ENCODE measurements around the gene NKAIN2. TPM values are rescaled to one million over a fixed set of nuclear protein-coding genes. Genes with fewer than 3 reads are reported as not detected.
"Not testable (repeated sequence)": the region's sequence is repeated elsewhere in the genome, so short reads cannot be mapped to it uniquely, and the experiment has no call there.

NKAIN2 gene
- total and polyA plus RNA-seq, 9 of the 15 experiments (the other 6 are each of a cell fraction or from before 2014, with no cell fraction given), result not detected

GRCh38 chr6:124237911-124238310, 434.2 kb downstream of the NKAIN2 start:
- H3K4me3 ChIP-seq, result no peak overlapping the region
- no peaks in the 10 kb centered on the region for H3K27me3 ChIP-seq (ENCODE audit: control insufficient read depth in 2 of 2, insufficient read depth in 2 of 2, low read length in 2 of 2)
- no TSS peak for BruUV-seq (replicated peaks)
- FAIRE-seq (no peak), DNase-seq (ENCODE audit: extremely low read depth in 1 of 4, low spot score in 3 of 4) (no peak), ATAC-seq (no peak)
- no peaks in the 10 kb centered on the region for H4K20me1 ChIP-seq (replicated peaks; ENCODE audit: control insufficient read depth, insufficient read depth, low read length)
- CTCF ChIA-PET (ENCODE audit: low intra/inter-chr PET ratio), result no interaction called here
- POLR2A ChIA-PET, result no interaction called here
- WGBS (ENCODE audit: insufficient coverage, low coverage, missing lambda C conversion rate), result 0% methylated on average over 3 of the region's 3 CpGs
- H3K36me3 ChIP-seq (ENCODE audit: control insufficient read depth, insufficient read depth, low read length), result no peaks in the 10 kb centered on the region
- H2AFZ ChIP-seq (ENCODE audit: low read depth, low read length), result no peak overlapping the region
- intact Hi-C loops (cut with micrococcal nuclease) (no loop called here), in situ Hi-C loops (cut with MboI) (no loop called here)
- H3K9me1 ChIP-seq (ENCODE audit: control insufficient read depth, insufficient read depth, low read length), result no peaks in the 10 kb centered on the region
- H3K9ac ChIP-seq (ENCODE audit: insufficient read depth in 1 of 2, low read depth in 2 of 2, low read length in 2 of 2), result no peak overlapping the region
- no peaks in the 10 kb centered on the region for H3K4me1 ChIP-seq (replicated peaks in 1 of 2; ENCODE audit: control insufficient read depth in 2 of 2, insufficient read depth in 2 of 2, low read length in 2 of 2)
- TF ChIP-seq FUS (optimal IDR thresholded peaks at IDR 0.05; ENCODE audit: low read depth, low read length) (no peak), RNF2 (IDR thresholded peaks at IDR 0.05) (no peak), TCF7L2 (IDR thresholded peaks at IDR 0.05; ENCODE audit: low read depth, low read length) (no peak), CC2D1A (IDR thresholded peaks at IDR 0.05) (no peak), NUFIP1 (IDR thresholded peaks at IDR 0.05; ENCODE audit: partially characterized antibody) (no peak)
- TF ChIP-seq, protein P1, sequence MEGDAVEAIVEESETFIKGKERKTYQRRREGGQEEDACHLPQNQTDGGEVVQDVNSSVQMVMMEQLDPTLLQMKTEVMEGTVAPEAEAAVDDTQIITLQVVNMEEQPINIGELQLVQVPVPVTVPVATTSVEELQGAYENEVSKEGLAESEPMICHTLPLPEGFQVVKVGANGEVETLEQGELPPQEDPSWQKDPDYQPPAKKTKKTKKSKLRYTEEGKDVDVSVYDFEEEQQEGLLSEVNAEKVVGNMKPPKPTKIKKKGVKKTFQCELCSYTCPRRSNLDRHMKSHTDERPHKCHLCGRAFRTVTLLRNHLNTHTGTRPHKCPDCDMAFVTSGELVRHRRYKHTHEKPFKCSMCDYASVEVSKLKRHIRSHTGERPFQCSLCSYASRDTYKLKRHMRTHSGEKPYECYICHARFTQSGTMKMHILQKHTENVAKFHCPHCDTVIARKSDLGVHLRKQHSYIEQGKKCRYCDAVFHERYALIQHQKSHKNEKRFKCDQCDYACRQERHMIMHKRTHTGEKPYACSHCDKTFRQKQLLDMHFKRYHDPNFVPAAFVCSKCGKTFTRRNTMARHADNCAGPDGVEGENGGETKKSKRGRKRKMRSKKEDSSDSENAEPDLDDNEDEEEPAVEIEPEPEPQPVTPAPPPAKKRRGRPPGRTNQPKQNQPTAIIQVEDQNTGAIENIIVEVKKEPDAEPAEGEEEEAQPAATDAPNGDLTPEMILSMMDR (IDR thresholded peaks at IDR 0.05 in 2 of 3, conservative IDR thresholded peaks at IDR 0.05 in 1 of 3; ENCODE audit: insufficient read depth in 2 of 3, low read depth in 1 of 3, low read length in 3 of 3), result no peak
- TF ChIP-seq, protein P2, sequence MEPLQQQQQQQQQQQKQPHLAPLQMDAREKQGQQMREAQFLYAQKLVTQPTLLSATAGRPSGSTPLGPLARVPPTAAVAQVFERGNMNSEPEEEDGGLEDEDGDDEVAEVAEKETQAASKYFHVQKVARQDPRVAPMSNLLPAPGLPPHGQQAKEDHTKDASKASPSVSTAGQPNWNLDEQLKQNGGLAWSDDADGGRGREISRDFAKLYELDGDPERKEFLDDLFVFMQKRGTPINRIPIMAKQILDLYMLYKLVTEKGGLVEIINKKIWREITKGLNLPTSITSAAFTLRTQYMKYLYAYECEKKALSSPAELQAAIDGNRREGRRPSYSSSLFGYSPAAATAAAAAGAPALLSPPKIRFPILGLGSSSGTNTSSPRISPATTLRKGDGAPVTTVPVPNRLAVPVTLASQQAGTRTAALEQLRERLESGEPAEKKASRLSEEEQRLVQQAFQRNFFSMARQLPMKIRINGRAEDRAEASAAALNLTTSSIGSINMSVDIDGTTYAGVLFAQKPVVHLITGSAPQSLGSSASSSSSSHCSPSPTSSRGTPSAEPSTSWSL (CRISPR knock-in tag; IDR thresholded peaks at IDR 0.05; ENCODE audit: borderline replicate concordance), result no peak
- TF ChIP-seq, protein P3, sequence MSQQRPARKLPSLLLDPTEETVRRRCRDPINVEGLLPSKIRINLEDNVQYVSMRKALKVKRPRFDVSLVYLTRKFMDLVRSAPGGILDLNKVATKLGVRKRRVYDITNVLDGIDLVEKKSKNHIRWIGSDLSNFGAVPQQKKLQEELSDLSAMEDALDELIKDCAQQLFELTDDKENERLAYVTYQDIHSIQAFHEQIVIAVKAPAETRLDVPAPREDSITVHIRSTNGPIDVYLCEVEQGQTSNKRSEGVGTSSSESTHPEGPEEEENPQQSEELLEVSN (IDR thresholded peaks at IDR 0.05; ENCODE audit: borderline replicate concordance in 1 of 2, extremely low read depth in 1 of 2, insufficient read depth in 1 of 2, insufficient read length in 1 of 2, low read depth in 1 of 2, low read length in 1 of 2, poor library complexity in 1 of 2, severe bottlenecking in 1 of 2), result no peak
- H3K79me2 ChIP-seq (ENCODE audit: control insufficient read depth, insufficient read depth, low read length), result no peaks in the 10 kb centered on the region
- H3K4me2 ChIP-seq (ENCODE audit: insufficient read depth, low read length), result no peak overlapping the region
- H3K27ac ChIP-seq (ENCODE audit: extremely low read depth, low read depth, low read length), result no peak overlapping the region
- no peaks in the 10 kb centered on the region for H3K9me3 ChIP-seq (replicated peaks; ENCODE audit: control insufficient read depth, insufficient read depth, low read depth, low read length)

- POLR2A ChIA-PET; CTCF ChIA-PET (ENCODE audit: low intra/inter-chr PET ratio); H3K9ac ChIP-seq (ENCODE audit: insufficient read depth in 1 of 2, low read depth in 2 of 2, low read length in 2 of 2); H3K36me3 ChIP-seq (ENCODE audit: control insufficient read depth, insufficient read depth, low read length); BruUV-seq (replicated peaks); H3K27me3 ChIP-seq (ENCODE audit: control insufficient read depth in 2 of 2, insufficient read depth in 2 of 2, low read length in 2 of 2); DNase-seq (ENCODE audit: extremely low read depth in 1 of 4, low spot score in 3 of 4); H3K9me3 ChIP-seq (replicated peaks; ENCODE audit: control insufficient read depth, insufficient read depth, low read depth, low read length); H4K20me1 ChIP-seq (replicated peaks; ENCODE audit: control insufficient read depth, insufficient read depth, low read length); H3K27ac ChIP-seq (ENCODE audit: extremely low read depth, low read depth, low read length); H2AFZ ChIP-seq (ENCODE audit: low read depth, low read length); in situ Hi-C loops (cut with MboI); H3K4me2 ChIP-seq (ENCODE audit: insufficient read depth, low read length); ATAC-seq; H3K79me2 ChIP-seq (ENCODE audit: control insufficient read depth, insufficient read depth, low read length); H3K4me3 ChIP-seq; H3K9me1 ChIP-seq (ENCODE audit: control insufficient read depth, insufficient read depth, low read length); H3K4me1 ChIP-seq (replicated peaks in 1 of 2; ENCODE audit: control insufficient read depth in 2 of 2, insufficient read depth in 2 of 2, low read length in 2 of 2); FAIRE-seq; intact Hi-C loops (cut with micrococcal nuclease): not testable (repeated sequence)
- 4% methylated on average over 2 of the region's 2 CpGs for WGBS (ENCODE audit: insufficient coverage, low coverage, missing lambda C conversion rate)
Measured at GRCh38 chr6:124238408-124238807, 434.7 kb downstream of the NKAIN2 start.
